Astrocyte (in vitro differentiated cells and primary cell): ENCODE data around the gene ZMYND15.

Experiments
- EZH2 ChIP-seq: IDR thresholded peaks from 2 replicates; pipeline ENCODE4 v1.6.1; 2012; ENCODE audit warnings: mild to moderate bottlenecking, low read length, inconsistent platforms; ENCODE audit not compliant: insufficient read depth
- TF ChIP-seq, protein P1 (sequence below): IDR thresholded peaks from 2 replicates; pipeline ENCODE4 v1.5.1; 2011; ENCODE audit warnings: low read depth, mild to moderate bottlenecking, inconsistent platforms, low read length, moderate library complexity; ENCODE audit not compliant: insufficient read depth

DNA sequence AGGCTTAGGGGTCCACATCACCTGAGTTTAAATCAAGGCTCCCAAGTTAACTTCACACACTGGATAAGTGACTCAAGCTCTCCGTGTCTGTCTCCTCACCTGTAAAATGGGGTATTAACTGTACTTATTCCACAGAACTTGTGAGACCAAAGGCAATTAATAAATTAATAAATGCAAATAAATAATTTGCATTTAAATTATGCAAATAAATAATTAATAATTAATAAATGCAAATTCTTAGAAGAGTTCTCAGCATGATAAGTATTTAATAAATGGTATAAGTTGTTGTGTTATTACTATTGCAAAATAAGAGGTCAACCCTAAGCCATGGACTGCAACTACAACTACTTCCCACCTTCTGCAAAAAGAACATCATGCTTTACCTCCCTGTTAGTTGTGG lies 13.8 kb downstream of the ZMYND15 start:
- TF ChIP-seq, protein P1, sequence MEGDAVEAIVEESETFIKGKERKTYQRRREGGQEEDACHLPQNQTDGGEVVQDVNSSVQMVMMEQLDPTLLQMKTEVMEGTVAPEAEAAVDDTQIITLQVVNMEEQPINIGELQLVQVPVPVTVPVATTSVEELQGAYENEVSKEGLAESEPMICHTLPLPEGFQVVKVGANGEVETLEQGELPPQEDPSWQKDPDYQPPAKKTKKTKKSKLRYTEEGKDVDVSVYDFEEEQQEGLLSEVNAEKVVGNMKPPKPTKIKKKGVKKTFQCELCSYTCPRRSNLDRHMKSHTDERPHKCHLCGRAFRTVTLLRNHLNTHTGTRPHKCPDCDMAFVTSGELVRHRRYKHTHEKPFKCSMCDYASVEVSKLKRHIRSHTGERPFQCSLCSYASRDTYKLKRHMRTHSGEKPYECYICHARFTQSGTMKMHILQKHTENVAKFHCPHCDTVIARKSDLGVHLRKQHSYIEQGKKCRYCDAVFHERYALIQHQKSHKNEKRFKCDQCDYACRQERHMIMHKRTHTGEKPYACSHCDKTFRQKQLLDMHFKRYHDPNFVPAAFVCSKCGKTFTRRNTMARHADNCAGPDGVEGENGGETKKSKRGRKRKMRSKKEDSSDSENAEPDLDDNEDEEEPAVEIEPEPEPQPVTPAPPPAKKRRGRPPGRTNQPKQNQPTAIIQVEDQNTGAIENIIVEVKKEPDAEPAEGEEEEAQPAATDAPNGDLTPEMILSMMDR: no peak
- no peak for TF ChIP-seq EZH2
